AG04449 (cell line): ENCODE data around the gene PARP2.

Experiments
- CTCF ChIA-PET: fragments of 350-600 bp; formaldehyde crosslinking; extraction: SDS; loops from one replicate; lab custom pipeline; 2021; ENCODE audit warnings: antibody characterized with exemption; lab: Yijun Ruan, JAX
- POLR2A ChIA-PET: fragments of 400-600, 350-600 bp; formaldehyde crosslinking; extraction: SDS; loops from one replicate; lab custom pipeline; 2020; ENCODE audit warnings: antibody characterized with exemption, inconsistent platforms; lab: Yijun Ruan, JAX
- DNase-seq: peaks from one replicate; pipeline ENCODE4 v3.0.0-alpha.2; 2010; ENCODE audit warnings: low read depth, low spot score
- H3K4me3 ChIP-seq: 2 replicates; pipeline ENCODE4 v1.5.1; 2011; ENCODE audit warnings: low read depth, mild to moderate bottlenecking, control low read depth, low read length
- CTCF ChIP-seq: IDR thresholded peaks from one replicate; pipeline ENCODE4 v1.5.1; 2011; ENCODE audit warnings: mild to moderate bottlenecking, moderate library complexity, low read length, control low read depth, inconsistent platforms; ENCODE audit not compliant: insufficient read depth; ENCODE audit errors: missing control alignments

PARP2 gene

GRCh38 chr14:20376071-20376588 is 32.7 kb downstream of the PARP2 start:
- CTCF ChIA-PET: interaction anchor here (1.1 to 1.6 kb wide), 2 partner anchors 32 to 40 kb away, joined by 3 to 4 read pairs; no protein-coding TSS in a partner anchor
- POLR2A ChIA-PET: no interaction called here
- DNase-seq: no peak
- TF ChIP-seq CTCF: no peak
- H3K4me3 ChIP-seq: no peak overlapping the region

- CTCF ChIA-PET: no interaction called here
- POLR2A ChIA-PET: no interaction called here
- no peak for DNase-seq
- H3K4me3 ChIP-seq: no peak overlapping the region
- TF ChIP-seq CTCF: no peak
Observed at GRCh38 chr14:20377171-20377570, 33.7 kb downstream of the PARP2 start.

DNA sequence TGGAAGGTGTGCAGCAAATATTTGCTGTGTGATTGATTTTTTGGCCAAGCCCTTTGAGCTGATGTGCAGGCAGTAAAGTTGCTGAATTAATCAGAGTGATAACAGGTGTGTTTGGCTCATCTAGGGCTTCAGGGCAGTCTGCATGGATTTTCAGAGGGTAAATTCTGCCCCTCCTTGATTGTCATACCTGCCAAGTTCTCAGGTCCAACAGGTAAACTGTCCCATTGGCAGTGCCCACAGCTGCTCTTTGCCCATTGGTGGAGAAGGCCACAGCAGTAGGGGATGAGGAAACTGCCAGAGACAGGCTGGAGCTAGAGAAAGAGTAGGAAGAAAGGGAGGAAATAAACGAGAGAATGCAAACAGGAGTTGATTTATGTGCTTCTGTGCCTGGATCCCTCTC is 36.3 kb downstream of the PARP2 start:
- no peak for DNase-seq
- CTCF ChIA-PET: interaction anchor here (1.1 to 1.2 kb wide), 2 partner anchors 29 to 229 kb away, joined by 3 read pairs; no protein-coding TSS in a partner anchor
- no peak overlapping the region for H3K4me3 ChIP-seq
- TF ChIP-seq CTCF: no peak
- POLR2A ChIA-PET: no interaction called here

- TF ChIP-seq CTCF: no peak
- DNase-seq: no peak
- no peak overlapping the region for H3K4me3 ChIP-seq
- ChIA-PET POLR2A (interaction anchor here (2.0 kb wide), 1 partner anchor 37 kb away, joined by 5 read pairs; the partner anchor contains the start of gene PARP2), CTCF (interaction anchor here (1.2 kb wide), 1 partner anchor 228 kb away, joined by 3 read pairs; no protein-coding TSS in a partner anchor)
Observed at GRCh38 chr14:20380681-20381080, 37.2 kb downstream of the PARP2 start.

GRCh38 chr14:20381341-20381740 is 37.9 kb downstream of the PARP2 start:
- POLR2A ChIA-PET: interaction anchor here (2.0 kb wide), 1 partner anchor 38 kb away, joined by 5 read pairs; the partner anchor contains the start of gene PARP2
- CTCF ChIA-PET: interaction anchor here (1.0 to 1.1 kb wide), 2 partner anchors 12 to 33 kb away, joined by 3 read pairs; no protein-coding TSS in a partner anchor

DNA sequence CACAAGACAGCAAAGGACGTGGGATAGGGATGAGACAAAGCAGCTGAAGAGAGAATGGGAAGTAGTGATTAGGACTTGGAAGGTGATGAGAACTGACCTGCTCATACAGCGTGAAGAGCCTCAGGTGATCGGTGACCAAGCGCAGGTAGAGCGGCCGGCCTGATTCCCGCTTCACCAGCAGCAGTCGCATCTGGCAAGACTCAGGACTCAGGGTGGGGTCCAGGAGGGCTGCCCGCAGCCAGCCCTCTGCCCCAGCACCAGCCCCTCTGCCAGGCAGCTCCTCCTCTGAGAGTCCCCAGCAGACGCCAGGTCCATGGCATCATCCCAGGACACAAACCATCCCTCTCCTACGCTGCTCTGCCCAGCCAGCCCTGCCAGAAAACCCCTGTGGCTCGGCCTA is 39.1 kb downstream of the PARP2 start:
- H3K4me3 ChIP-seq: no peak overlapping the region
- ChIA-PET POLR2A (interaction anchor here (2.0 kb wide), 1 partner anchor 39 kb away, joined by 5 read pairs; the partner anchor contains the start of gene PARP2), CTCF (interaction anchor here (1.1 to 1.4 kb wide), 2 partner anchors 11 to 56 kb away, joined by 3 to 5 read pairs; no protein-coding TSS in a partner anchor)
- no peak for DNase-seq
- TF ChIP-seq CTCF: no peak

More at GRCh38 chr14:20381341-20381740, 37.9 kb downstream of the PARP2 start:
- no peak overlapping the region for H3K4me3 ChIP-seq
- DNase-seq: no peak
- no peak for TF ChIP-seq CTCF
